Superior temporal gyrus (tissue), 1 donor: Measurements from ENCODE around the gene PRKCA.

ENCODE experiments used
- DNase-seq: peaks from one replicate; pipeline ENCODE4 v3.0.0-alpha.2; 2016; ENCODE audit errors: extremely low spot score

Gene PRKCA

DNA sequence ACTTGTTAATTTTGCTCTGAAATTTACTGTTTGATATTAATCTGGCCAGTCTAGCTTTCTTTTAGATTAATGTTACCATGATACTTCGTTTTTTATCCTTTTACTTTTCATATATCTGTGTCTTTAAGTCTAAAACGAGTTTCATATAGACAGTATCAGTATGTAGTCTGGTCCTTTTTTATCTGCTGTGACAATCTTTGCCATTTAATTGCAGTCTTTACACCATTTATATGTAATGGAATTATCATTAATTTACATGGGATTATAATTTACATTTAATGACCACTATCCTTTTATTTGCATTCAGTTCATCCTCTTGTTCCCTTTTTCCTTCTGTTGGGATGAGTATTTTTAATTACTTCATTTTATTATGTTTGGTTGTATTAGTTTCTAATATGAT is 243.5 kb downstream of the PRKCA start:
- DNase-seq = no peak

DNA sequence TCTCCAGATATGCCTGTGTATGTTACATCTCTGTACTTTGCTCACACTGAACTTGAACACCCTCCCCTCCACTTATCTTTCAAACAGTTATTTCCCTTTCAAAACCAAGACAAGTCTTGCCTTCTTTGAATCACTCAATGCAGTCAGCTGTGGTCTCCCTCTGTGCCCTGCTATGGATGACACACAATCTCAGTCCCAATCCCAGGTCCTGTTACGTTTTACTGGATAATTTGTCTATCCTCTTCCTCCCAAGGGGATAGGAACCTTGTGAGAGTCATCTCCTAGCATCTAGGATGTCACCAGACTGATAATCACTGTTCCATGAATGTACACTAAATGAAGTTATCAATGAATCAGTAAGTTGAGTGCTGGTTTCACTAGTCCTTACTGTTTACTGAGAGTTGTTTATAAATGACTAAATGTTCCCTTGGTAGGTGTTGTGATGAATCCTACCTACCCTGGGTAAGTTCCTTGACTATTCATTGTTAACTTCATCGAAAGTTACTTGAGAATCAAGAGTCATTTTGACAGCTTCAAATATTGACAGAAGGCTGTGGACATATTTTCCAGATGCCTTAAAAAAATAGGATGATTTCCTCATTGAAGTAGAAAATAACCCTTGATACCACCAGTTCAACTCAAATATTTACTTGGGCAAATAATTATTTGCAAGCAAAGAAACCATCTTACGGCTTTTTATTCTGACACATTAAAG is 244.9 kb downstream of the PRKCA start:
- no peak for DNase-seq

DNA sequence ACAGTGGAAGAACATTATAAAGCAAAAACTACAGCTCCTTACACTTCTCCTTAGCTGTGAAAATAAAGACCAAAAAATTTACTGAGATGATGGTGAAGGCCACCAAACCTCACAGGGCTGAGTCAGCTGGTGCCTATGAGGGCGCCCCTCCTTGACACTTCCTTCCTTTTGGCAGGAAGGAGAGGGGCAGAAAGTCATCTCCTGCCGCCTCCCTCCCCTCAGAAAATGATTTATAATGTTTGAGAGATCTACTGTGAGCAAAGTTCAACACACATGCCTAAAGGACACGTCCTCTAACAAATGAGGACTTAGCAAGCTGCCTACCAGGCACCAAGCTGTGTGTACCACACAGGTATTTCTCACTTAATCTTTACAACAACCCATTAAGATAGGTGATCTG is 245.7 kb downstream of the PRKCA start:
- no peak for DNase-seq

- no peak for DNase-seq
Measured at GRCh38 chr17:66548659-66549310, 246.4 kb downstream of the PRKCA start.

DNA sequence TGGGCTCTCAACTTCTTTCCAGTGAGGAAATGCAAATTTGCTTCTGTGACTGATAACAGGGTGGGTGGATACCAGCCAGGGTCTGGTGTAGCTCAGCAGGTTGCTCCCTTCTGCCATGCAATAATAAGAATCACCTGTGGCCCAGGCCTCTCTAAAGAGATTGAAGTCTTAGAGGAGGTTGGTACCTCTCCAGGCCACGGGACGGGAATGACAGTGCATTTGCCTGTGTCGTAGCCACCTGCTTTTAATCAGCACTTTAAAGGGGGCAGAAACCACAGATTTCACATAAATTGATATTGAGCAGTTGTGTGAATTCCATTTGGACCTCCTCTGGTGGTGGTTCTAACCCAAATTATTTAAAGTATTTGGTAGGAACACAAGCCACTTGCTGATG is 246.9 kb downstream of the PRKCA start:
- no peak for DNase-seq

DNA sequence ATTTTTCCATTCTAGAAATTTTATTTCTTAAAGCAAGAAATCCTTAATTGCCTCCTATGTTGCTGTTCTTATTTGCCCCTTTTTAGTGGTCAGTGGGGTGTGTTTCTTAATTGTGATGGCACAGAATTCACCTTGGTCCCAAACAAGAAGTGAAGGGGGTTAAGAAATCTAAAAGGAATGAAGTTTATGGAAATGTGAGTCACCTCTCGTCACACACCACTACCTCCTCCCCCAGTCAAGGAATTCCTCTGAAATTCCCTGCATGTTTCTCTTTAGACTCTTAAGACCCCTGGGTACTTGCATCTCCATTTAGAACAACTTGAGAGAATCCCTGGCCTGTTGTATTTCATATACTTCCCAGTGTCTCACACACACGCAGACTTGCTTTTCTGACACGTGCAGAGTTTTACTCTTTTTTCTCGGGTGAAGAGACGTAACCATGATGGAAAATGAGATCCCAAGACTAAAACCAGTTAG is 247.4 kb downstream of the PRKCA start:
- no peak for DNase-seq

GRCh38 chr17:66551839-66552238 is 249.4 kb downstream of the PRKCA start:
- no peak for DNase-seq

GRCh38 chr17:66552371-66552770 is 250.0 kb downstream of the PRKCA start:
- DNase-seq = no peak

- no peak for DNase-seq
Measured at GRCh38 chr17:66555605-66556004, 253.2 kb downstream of the PRKCA start.

DNA sequence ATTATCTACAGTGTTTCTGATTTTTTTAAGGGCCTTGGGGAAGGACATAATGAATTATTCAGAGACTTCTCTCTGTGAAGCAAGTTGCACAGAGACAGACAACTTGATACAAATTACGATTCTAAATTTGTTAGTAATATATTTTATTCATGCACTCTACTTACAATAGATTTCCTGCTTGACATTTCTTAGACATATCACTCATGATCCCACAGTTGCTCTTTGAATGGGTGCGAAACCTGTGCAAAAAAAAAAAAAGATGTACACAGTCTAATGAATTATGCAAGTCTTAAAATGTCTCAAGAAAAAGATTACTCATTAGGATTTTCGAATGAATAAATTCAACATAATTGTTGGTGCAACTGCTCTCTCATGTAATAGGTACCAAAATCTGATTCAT is 254.8 kb downstream of the PRKCA start:
- DNase-seq = no peak

DNA sequence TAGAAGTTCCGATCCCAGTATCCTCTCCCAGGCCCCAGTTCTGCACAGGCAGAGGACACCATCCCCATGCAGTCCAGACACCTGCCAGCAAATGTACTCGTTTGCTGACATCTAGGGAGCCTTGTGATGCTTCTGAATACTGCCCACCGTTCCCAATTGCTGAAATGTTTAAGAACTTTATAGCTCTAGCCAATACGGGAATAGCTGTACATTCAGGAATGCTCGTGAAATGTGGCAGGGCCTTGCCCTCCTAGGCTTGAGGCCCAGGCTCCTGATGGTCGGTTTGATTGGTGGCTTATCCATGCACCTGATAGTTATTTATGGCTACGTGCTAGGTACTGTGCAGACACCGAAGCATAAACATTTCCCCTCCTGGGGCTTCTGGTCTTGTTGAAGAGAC is 255.5 kb downstream of the PRKCA start:
- DNase-seq = no peak

DNA sequence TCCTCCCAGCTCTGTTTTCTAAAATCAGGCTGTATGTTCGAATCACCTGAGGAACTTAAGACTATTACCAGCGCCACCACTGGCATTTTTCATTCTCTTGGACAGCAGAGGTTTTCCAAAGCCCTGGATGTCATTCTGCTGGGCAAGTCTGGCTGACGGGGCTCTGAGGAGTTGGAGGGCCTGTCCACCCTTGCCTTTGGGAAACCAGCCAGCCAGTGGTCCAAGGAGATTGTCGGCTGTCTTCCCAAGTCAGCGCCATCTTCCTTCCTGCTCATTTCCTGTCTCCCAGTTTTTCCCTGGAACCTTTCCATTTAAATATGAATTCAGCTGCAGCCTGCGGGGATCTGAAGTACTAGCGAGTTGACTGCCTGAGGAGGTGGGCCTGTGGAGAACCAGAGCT is 258.3 kb downstream of the PRKCA start:
- no peak for DNase-seq

GRCh38 chr17:66562119-66562518 is 259.7 kb downstream of the PRKCA start:
- no peak for DNase-seq

DNA sequence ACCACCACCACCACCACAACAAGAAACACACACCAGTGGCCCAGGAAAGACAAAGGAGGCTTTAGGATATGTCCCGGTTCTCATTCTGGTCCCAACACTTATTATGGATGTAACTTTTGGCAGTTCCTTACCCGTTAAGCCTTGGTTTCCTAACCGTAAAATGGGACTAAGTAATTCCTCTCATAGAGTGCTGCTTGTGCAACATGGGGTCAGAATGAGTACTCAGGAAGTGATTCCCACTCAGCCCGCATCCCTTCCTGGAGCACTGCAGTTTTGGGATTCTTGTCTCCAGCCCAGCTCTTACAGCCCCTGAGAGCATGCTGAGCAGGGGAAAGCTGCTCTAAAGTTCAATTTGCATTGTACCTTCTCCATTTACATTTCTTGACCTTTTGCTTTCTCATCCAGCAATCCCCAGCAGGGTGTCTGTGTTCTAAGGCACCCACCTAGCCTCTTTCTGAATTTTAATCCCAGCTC is 262.6 kb downstream of the PRKCA start:
- DNase-seq = no peak

GRCh38 chr17:66567234-66568170 is 265.1 kb downstream of the PRKCA start:
- DNase-seq = peak; percentile 86

- DNase-seq = no peak
Measured at GRCh38 chr17:66569572-66569971, 267.2 kb downstream of the PRKCA start.

GRCh38 chr17:66570447-66571195 is 268.2 kb downstream of the PRKCA start:
- peak; percentile 40 for DNase-seq

GRCh38 chr17:66571745-66572144 is 269.3 kb downstream of the PRKCA start:
- no peak for DNase-seq

- DNase-seq = no peak
Measured at GRCh38 chr17:66573078-66573477, 270.7 kb downstream of the PRKCA start.

DNA sequence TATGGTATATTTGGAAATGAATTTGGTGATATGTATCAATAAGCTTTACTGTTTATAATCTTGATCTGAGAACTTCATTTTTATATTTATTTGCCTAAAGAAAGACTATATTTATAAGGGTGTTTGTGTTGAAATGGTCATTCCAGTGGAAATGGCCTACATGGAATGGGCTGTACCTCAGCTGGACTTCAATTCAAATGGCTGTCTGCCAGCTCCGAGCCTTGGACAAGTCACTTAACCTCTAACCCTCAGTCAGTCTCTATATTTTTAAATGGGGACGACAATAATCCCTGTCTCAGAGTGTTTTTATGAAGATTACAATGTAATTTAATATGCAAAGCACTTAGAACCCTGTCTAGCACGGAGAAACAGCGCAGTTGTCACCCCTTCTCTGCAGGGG is 271.7 kb downstream of the PRKCA start:
- no peak for DNase-seq

DNA sequence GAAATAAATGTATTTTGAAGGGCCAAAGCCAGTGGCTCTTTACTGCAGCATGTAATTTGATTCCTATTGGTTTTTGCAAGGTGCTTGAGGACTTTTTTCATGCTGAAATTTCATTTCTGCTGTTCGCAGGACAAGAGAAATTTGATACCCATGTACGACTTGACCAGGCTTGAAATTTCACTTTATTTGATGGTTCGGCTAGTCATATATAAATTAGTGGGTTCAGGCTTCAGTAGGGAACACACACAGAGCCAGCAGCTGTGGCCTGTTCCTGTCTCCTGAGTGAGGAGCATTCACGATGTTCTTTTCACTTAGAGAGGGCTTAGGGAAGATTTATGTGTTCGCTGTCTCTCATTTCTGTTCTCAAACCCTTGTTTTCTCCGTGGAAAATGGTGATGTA is 274.1 kb downstream of the PRKCA start:
- no peak for DNase-seq

- DNase-seq = no peak
Measured at GRCh38 chr17:66577041-66577440, 274.6 kb downstream of the PRKCA start.
